ENCODE data around the gene COL28A1.

The COL28A1 gene

DNA sequence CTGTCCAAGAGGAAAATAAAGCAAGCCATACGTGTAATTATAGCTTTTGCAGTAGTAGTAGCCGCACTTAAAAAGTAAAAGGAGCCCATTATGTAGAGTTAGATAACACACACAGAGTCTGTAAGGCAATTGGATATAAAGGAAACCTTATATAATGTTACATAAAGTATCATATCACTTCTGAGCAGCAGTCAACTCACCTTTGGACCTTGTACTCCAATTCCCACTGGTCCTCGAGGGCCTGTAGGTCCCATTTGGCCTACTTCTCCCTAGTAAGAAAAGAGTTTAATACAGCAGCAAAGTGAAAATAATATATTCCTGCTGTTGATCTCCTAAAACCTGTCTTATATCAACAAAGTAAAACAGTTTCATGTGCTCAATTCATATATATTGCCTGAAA lies 83.6 kb downstream of the COL28A1 start:
- ChIA-PET CTCF (interaction anchor here (0.7 kb wide), 1 partner anchor 168 kb away, joined by 4 read pairs; no protein-coding TSS in a partner anchor), POLR2A (no interaction called here)
- H3K4me3 ChIP-seq (ENCODE audit: low read depth, low read length), result no peak overlapping the region

GRCh38 chr7:7449055-7449454 lies 86.6 kb downstream of the COL28A1 start:
- no peak overlapping the region for H3K27ac ChIP-seq (ENCODE audit: extremely low read depth, low read depth, low read length)
- no peaks in the 10 kb centered on the region for H3K4me1 ChIP-seq (ENCODE audit: control insufficient read depth, insufficient read depth, low read length)
- ChIA-PET POLR2A (interaction anchor here (0.5 kb wide), 1 partner anchor 162 kb away, joined by 5 read pairs; no protein-coding TSS in a partner anchor), CTCF (no interaction called here)
- no peaks in the 10 kb centered on the region for H3K9me3 ChIP-seq (ENCODE audit: control insufficient read depth, insufficient read depth, low read depth, low read length)
- no peak overlapping the region for H3K4me3 ChIP-seq (ENCODE audit: low read depth, low read length)
- H3K36me3 ChIP-seq (ENCODE audit: control insufficient read depth in 2 of 2, insufficient read depth in 1 of 2, low read length in 2 of 2), result no peaks in the 10 kb centered on the region
- no peak for TF ChIP-seq BCL11B (tag by site-specific recombination; IDR thresholded peaks at IDR 0.05; ENCODE audit: low read depth)
- TF ChIP-seq ZNF311 (tag by site-specific recombination; IDR thresholded peaks at IDR 0.05; ENCODE audit: borderline replicate concordance), result no peak
- no peak for TF ChIP-seq ZNF600 (tag by site-specific recombination; IDR thresholded peaks at IDR 0.05)

More for the DNA sequence above, 83.6 kb downstream of the COL28A1 start:
- H3K4me1 ChIP-seq (ENCODE audit: control insufficient read depth, insufficient read depth, low read length), result no peaks in the 10 kb centered on the region
- no peaks in the 10 kb centered on the region for H3K9me3 ChIP-seq (ENCODE audit: control insufficient read depth, insufficient read depth, low read depth, low read length)
- no peak overlapping the region for H3K27ac ChIP-seq (ENCODE audit: extremely low read depth, low read depth, low read length)
- TF ChIP-seq ZEB2 (tag by site-specific recombination; IDR thresholded peaks at IDR 0.05) (no peak), ZNF513 (tag by site-specific recombination; IDR thresholded peaks at IDR 0.05) (no peak), OSR2 (tag by site-specific recombination; IDR thresholded peaks at IDR 0.05) (no peak), MYNN (tag by site-specific recombination; IDR thresholded peaks at IDR 0.05; ENCODE audit: borderline replicate concordance) (no peak), ZNF19 (tag by site-specific recombination; IDR thresholded peaks at IDR 0.05; ENCODE audit: low read depth) (no peak), MEIS1 (CRISPR knock-in tag; IDR thresholded peaks at IDR 0.05; ENCODE audit: borderline replicate concordance) (no peak)
- H3K36me3 ChIP-seq (ENCODE audit: control insufficient read depth in 2 of 2, insufficient read depth in 1 of 2, low read length in 2 of 2), result no peaks in the 10 kb centered on the region

- H3K4me3 ChIP-seq (ENCODE audit: low read depth, low read length), result no peak overlapping the region
- no peaks in the 10 kb centered on the region for H3K4me1 ChIP-seq (ENCODE audit: control insufficient read depth, insufficient read depth, low read length)
- ChIA-PET CTCF (interaction anchor here (0.7 to 1.1 kb wide), 2 partner anchors 12 to 443 kb away, joined by 3 to 4 read pairs; no protein-coding TSS in a partner anchor), POLR2A (no interaction called here)
- TF ChIP-seq, protein P1, sequence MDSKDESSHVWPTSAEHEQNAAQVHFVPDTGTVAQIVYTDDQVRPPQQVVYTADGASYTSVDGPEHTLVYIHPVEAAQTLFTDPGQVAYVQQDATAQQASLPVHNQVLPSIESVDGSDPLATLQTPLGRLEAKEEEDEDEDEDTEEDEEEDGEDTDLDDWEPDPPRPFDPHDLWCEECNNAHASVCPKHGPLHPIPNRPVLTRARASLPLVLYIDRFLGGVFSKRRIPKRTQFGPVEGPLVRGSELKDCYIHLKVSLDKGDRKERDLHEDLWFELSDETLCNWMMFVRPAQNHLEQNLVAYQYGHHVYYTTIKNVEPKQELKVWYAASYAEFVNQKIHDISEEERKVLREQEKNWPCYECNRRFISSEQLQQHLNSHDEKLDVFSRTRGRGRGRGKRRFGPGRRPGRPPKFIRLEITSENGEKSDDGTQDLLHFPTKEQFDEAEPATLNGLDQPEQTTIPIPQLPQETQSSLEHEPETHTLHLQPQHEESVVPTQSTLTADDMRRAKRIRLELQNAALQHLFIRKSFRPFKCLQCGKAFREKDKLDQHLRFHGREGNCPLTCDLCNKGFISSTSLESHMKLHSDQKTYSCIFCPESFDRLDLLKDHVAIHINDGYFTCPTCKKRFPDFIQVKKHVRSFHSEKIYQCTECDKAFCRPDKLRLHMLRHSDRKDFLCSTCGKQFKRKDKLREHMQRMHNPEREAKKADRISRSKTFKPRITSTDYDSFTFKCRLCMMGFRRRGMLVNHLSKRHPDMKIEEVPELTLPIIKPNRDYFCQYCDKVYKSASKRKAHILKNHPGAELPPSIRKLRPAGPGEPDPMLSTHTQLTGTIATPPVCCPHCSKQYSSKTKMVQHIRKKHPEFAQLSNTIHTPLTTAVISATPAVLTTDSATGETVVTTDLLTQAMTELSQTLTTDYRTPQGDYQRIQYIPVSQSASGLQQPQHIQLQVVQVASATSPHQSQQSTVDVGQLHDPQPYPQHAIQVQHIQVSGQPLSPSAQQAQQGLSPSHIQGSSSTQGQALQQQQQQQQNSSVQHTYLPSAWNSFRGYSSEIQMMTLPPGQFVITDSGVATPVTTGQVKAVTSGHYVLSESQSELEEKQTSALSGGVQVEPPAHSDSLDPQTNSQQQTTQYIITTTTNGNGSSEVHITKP (tag by site-specific recombination; IDR thresholded peaks at IDR 0.05), result no peak
- TF ChIP-seq ZNF10 (tag by site-specific recombination; IDR thresholded peaks at IDR 0.05) (no peak), OVOL3 (tag by site-specific recombination; IDR thresholded peaks at IDR 0.05) (no peak), ZNF311 (tag by site-specific recombination; IDR thresholded peaks at IDR 0.05; ENCODE audit: borderline replicate concordance) (no peak), SP2 (tag by site-specific recombination; IDR thresholded peaks at IDR 0.05) (no peak), ZFP37 (tag by site-specific recombination; IDR thresholded peaks at IDR 0.05) (no peak), ZNF19 (tag by site-specific recombination; IDR thresholded peaks at IDR 0.05; ENCODE audit: low read depth) (no peak), ZNF391 (tag by site-specific recombination; IDR thresholded peaks at IDR 0.05; ENCODE audit: borderline replicate concordance, low read depth) (no peak), ZNF544 (tag by site-specific recombination; IDR thresholded peaks at IDR 0.05) (no peak), ZNF747 (tag by site-specific recombination; IDR thresholded peaks at IDR 0.05) (no peak), ZNF610 (tag by site-specific recombination; IDR thresholded peaks at IDR 0.05; ENCODE audit: borderline replicate concordance) (no peak), ZNF214 (tag by site-specific recombination; IDR thresholded peaks at IDR 0.05; ENCODE audit: borderline replicate concordance) (no peak), ZNF560 (tag by site-specific recombination; IDR thresholded peaks at IDR 0.05; ENCODE audit: borderline replicate concordance) (no peak), ZNF707 (tag by site-specific recombination; IDR thresholded peaks at IDR 0.05) (no peak), ZNF677 (tag by site-specific recombination; IDR thresholded peaks at IDR 0.05) (no peak)
- H3K9me3 ChIP-seq (ENCODE audit: control insufficient read depth, insufficient read depth, low read depth, low read length), result no peaks in the 10 kb centered on the region
- H3K27ac ChIP-seq (ENCODE audit: extremely low read depth, low read depth, low read length), result no peak overlapping the region
- no peaks in the 10 kb centered on the region for H3K36me3 ChIP-seq (ENCODE audit: control insufficient read depth in 2 of 2, insufficient read depth in 1 of 2, low read length in 2 of 2)
Measured at GRCh38 chr7:7446616-7447015, 89.1 kb downstream of the COL28A1 start.
